GM23338 (cell line): ENCODE data around the gene COX20.

ENCODE experiments used
- CREB1 ChIP-seq: fragments of 250-450 bp; sonication (Bioruptor Pico); IDR thresholded peaks from 2 replicates; pipeline ENCODE4 v1.5.0; 2020; ENCODE audit warnings: low read depth, mild to moderate bottlenecking, moderate library complexity
- EZH2 ChIP-seq: fragments of 200-600 bp; sonication (generic); IDR thresholded peaks from one replicate; pipeline ENCODE4 v1.8.0; 2017; ENCODE audit warnings: antibody characterized with exemption, mild to moderate bottlenecking, low read depth; ENCODE audit not compliant: unreplicated experiment
- EZH2phosphoT487 ChIP-seq: fragments of 200-600 bp; sonication (generic); IDR thresholded peaks from one replicate; pipeline ENCODE4 v1.8.1; 2018; ENCODE audit warnings: antibody characterized with exemption; ENCODE audit not compliant: unreplicated experiment
- JUNB ChIP-seq: IDR thresholded peaks from one replicate; pipeline ENCODE4 v1.6.1; 2016; ENCODE audit warnings: antibody characterized with exemption; ENCODE audit not compliant: unreplicated experiment
- NANOG ChIP-seq: IDR thresholded peaks from 2 replicates; pipeline ENCODE4 v1.6.1; 2016; ENCODE audit warnings: antibody characterized with exemption, borderline replicate concordance
- POLR2AphosphoS5 ChIP-seq: IDR thresholded peaks from 2 replicates; pipeline ENCODE4 v1.6.1; 2016; ENCODE audit warnings: antibody characterized with exemption, low read depth
- ZNF331 ChIP-seq: fragments of 250-450 bp; sonication (Bioruptor Pico); IDR thresholded peaks from 2 replicates; pipeline ENCODE4 v1.5.0; 2020; ENCODE audit warnings: low read depth, mild to moderate bottlenecking, moderate library complexity
- TF ChIP-seq, protein P1 (sequence below), 2 experiments: fragments of 200-600 bp in 1 of 2; sonication (generic) in 1 of 2; conservative IDR thresholded peaks; 2 replicates each; pipeline versions ENCODE4 v1.5.1 to v1.6.1; 2016 to 2017; ENCODE audit warnings: antibody characterized with exemption in 2 of 2, low read depth in 2 of 2, mild to moderate bottlenecking in 2 of 2, moderate library complexity in 1 of 2
- TF ChIP-seq, protein P2 (sequence below): fragments of 250-450 bp; sonication (Bioruptor Pico); IDR thresholded peaks from 2 replicates; pipeline ENCODE4 v1.5.0; 2020; ENCODE audit warnings: mild to moderate bottlenecking, moderate library complexity

DNA sequence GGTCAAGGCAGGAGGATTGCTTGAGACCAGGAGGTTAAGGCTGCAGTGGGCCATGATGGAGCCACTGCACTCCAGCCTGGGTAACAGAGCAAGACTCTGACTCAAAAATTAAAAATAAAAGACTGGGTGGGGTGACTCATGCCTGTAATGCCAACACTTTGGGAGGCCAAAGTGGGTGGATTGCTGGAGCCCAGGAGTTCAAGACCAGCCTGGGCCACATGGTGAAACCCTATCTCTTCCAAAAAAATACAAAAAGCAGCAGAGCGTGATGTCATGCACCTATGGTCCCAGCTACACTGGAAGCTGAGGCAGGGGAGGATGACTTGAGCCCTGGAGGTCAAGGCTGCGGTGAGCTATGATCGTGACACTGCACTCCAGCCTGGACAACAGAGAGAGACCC, 44.4 kb upstream of the COX20 start:
- TF ChIP-seq, protein P1, sequence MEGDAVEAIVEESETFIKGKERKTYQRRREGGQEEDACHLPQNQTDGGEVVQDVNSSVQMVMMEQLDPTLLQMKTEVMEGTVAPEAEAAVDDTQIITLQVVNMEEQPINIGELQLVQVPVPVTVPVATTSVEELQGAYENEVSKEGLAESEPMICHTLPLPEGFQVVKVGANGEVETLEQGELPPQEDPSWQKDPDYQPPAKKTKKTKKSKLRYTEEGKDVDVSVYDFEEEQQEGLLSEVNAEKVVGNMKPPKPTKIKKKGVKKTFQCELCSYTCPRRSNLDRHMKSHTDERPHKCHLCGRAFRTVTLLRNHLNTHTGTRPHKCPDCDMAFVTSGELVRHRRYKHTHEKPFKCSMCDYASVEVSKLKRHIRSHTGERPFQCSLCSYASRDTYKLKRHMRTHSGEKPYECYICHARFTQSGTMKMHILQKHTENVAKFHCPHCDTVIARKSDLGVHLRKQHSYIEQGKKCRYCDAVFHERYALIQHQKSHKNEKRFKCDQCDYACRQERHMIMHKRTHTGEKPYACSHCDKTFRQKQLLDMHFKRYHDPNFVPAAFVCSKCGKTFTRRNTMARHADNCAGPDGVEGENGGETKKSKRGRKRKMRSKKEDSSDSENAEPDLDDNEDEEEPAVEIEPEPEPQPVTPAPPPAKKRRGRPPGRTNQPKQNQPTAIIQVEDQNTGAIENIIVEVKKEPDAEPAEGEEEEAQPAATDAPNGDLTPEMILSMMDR (conservative IDR thresholded peaks at IDR 0.05; ENCODE audit: low read depth in 2 of 2): no peak
- TF ChIP-seq JUNB (no peak), EZH2 (no peak), EZH2phosphoT487 (no peak), POLR2AphosphoS5 (no peak), NANOG (no peak), ZNF331 (CRISPR knock-in tag) (no peak), CREB1 (CRISPR knock-in tag) (no peak)
- TF ChIP-seq, protein P2, sequence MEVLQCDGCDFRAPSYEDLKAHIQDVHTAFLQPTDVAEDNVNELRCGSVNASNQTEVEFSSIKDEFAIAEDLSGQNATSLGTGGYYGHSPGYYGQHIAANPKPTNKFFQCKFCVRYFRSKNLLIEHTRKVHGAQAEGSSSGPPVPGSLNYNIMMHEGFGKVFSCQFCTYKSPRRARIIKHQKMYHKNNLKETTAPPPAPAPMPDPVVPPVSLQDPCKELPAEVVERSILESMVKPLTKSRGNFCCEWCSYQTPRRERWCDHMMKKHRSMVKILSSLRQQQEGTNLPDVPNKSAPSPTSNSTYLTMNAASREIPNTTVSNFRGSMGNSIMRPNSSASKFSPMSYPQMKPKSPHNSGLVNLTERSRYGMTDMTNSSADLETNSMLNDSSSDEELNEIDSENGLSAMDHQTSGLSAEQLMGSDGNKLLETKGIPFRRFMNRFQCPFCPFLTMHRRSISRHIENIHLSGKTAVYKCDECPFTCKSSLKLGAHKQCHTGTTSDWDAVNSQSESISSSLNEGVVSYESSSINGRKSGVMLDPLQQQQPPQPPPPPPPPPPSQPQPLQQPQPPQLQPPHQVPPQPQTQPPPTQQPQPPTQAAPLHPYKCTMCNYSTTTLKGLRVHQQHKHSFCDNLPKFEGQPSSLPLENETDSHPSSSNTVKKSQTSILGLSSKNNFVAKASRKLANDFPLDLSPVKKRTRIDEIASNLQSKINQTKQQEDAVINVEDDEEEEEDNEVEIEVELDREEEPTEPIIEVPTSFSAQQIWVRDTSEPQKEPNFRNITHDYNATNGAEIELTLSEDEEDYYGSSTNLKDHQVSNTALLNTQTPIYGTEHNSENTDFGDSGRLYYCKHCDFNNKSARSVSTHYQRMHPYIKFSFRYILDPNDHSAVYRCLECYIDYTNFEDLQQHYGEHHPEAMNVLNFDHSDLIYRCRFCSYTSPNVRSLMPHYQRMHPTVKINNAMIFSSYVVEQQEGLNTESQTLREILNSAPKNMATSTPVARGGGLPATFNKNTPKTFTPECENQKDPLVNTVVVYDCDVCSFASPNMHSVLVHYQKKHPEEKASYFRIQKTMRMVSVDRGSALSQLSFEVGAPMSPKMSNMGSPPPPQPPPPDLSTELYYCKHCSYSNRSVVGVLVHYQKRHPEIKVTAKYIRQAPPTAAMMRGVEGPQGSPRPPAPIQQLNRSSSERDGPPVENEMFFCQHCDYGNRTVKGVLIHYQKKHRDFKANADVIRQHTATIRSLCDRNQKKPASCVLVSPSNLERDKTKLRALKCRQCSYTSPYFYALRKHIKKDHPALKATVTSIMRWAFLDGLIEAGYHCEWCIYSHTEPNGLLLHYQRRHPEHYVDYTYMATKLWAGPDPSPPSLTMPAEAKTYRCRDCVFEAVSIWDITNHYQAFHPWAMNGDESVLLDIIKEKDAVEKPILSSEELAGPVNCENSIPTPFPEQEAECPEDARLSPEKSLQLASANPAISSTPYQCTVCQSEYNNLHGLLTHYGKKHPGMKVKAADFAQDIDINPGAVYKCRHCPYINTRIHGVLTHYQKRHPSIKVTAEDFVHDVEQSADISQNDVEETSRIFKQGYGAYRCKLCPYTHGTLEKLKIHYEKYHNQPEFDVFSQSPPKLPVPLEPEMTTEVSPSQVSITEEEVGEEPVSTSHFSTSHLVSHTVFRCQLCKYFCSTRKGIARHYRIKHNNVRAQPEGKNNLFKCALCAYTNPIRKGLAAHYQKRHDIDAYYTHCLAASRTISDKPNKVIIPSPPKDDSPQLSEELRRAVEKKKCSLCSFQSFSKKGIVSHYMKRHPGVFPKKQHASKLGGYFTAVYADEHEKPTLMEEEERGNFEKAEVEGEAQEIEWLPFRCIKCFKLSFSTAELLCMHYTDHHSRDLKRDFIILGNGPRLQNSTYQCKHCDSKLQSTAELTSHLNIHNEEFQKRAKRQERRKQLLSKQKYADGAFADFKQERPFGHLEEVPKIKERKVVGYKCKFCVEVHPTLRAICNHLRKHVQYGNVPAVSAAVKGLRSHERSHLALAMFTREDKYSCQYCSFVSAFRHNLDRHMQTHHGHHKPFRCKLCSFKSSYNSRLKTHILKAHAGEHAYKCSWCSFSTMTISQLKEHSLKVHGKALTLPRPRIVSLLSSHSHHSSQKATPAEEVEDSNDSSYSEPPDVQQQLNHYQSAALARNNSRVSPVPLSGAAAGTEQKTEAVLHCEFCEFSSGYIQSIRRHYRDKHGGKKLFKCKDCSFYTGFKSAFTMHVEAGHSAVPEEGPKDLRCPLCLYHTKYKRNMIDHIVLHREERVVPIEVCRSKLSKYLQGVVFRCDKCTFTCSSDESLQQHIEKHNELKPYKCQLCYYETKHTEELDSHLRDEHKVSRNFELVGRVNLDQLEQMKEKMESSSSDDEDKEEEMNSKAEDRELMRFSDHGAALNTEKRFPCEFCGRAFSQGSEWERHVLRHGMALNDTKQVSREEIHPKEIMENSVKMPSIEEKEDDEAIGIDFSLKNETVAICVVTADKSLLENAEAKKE: no peak
